Caco-2 (cell line): ENCODE results near the gene NANS. TPM values are rescaled to one million over a fixed set of nuclear protein-coding genes. Genes with fewer than 3 reads are reported as not detected.
"Not testable (repeated sequence)": the region's sequence is repeated elsewhere in the genome, so short reads cannot be mapped to it uniquely, and the experiment has no call there.

Source experiments
- BruUV-seq: library from RNA; stranded (reverse); fragments of 400-500 nt; replicated peaks from 2 replicates; lab custom pipeline; 2021; lab: Mats Ljungman, UMichigan
- CTCF ChIA-PET: fragments of 300-600 bp; sonication (Branson Sonifier 250); formaldehyde crosslinking; loops from one replicate; lab custom pipeline; 2022; ENCODE audit warnings: antibody characterized with exemption; lab: Charles Lee
- POLR2A ChIA-PET: fragments of 300-600 bp; sonication (Branson Sonifier 250); formaldehyde crosslinking; loops from one replicate; lab custom pipeline; 2022; ENCODE audit warnings: antibody characterized with exemption; lab: Charles Lee
- DNase-seq, 2 experiments: peaks; one replicate each; pipeline versions ENCODE4 v3.0.0 to v3.0.0-alpha.2; 2020 to 2022
- H3K27me3 ChIP-seq: replicated peaks from 2 replicates; pipeline ENCODE4 v1.6.0; 2011; ENCODE audit warnings: low read length; ENCODE audit not compliant: control insufficient read depth, insufficient read depth
- H3K36me3 ChIP-seq: 2 replicates; pipeline ENCODE4 v1.5.1; 2011; ENCODE audit warnings: low read length; ENCODE audit not compliant: control insufficient read depth, insufficient read depth
- H3K4me1 ChIP-seq: fragments of 250-450 bp; sonication (Bioruptor Pico); 2 replicates; pipeline ENCODE4 v1.5.1; 2020; ENCODE audit warnings: mild to moderate bottlenecking
- H3K4me3 ChIP-seq: 2 replicates; pipeline ENCODE4 v1.5.1; 2011; ENCODE audit warnings: low read depth, mild to moderate bottlenecking, control low read depth, low read length
- H3K9me3 ChIP-seq: fragments of 250-450 bp; sonication (Bioruptor Pico); 2 replicates; pipeline ENCODE4 v1.5.1; 2020; ENCODE audit warnings: mild to moderate bottlenecking, moderate library complexity
- H3K27ac Mint-ChIP-seq: one replicate; pipeline ENCODE4 v1.8.0; 2022; ENCODE audit warnings: mixed read lengths; ENCODE audit not compliant: unreplicated experiment
- H3K27me3 Mint-ChIP-seq: one replicate; pipeline ENCODE4 v1.8.0; 2022; ENCODE audit warnings: mixed read lengths; ENCODE audit not compliant: insufficient read depth, unreplicated experiment
- H3K36me3 Mint-ChIP-seq: one replicate; pipeline ENCODE4 v1.8.0; 2022; ENCODE audit warnings: mild to moderate bottlenecking, mixed read lengths; ENCODE audit not compliant: insufficient read depth, unreplicated experiment
- H3K4me1 Mint-ChIP-seq: one replicate; pipeline ENCODE4 v1.8.0; 2022; ENCODE audit warnings: low read depth, mixed read lengths; ENCODE audit not compliant: unreplicated experiment
- H3K4me3 Mint-ChIP-seq: one replicate; pipeline ENCODE4 v1.8.0; 2022; ENCODE audit warnings: mild to moderate bottlenecking, moderate library complexity, mixed read lengths; ENCODE audit not compliant: unreplicated experiment
- H3K9me3 Mint-ChIP-seq: one replicate; pipeline ENCODE4 v1.8.0; 2022; ENCODE audit warnings: mixed read lengths; ENCODE audit not compliant: unreplicated experiment
- intact Hi-C: fragments of 100-400 bp; cut with micrococcal nuclease; formaldehyde crosslinking; loops from one replicate; pipeline ENCODE4 v1.10.0; 2022; ENCODE audit not compliant: unreplicated experiment
- total RNA-seq: library from RNA; stranded (reverse); gene quantifications from 2 replicates; pipeline ENCODE4 v1.2.3, GENCODE V29; 2022
- TF ChIP-seq, protein P1 (sequence below), 2 experiments: fragments of 200-600 bp in 1 of 2; IDR thresholded peaks; 1 replicate in 1 of 2; 2 replicates in 1 of 2; pipeline versions ENCODE4 v1.5.1 to v1.8.0; 2011 to 2022; ENCODE audit warnings: antibody characterized with exemption in 1 of 2, control low read depth in 1 of 2, inconsistent platforms in 1 of 2, low read depth in 1 of 2, low read length in 1 of 2, mild to moderate bottlenecking in 1 of 2, moderate library complexity in 1 of 2; ENCODE audit not compliant: insufficient read depth in 1 of 2, severe bottlenecking in 1 of 2, unreplicated experiment in 1 of 2

The NANS gene
- total RNA-seq, 1 experiment from 2014 or later = 68.7 TPM

GRCh38 chr9:98018347-98018746 lies 38.2 kb upstream of the NANS start:
- Mint-ChIP-seq H3K27me3 (no peaks in the 10 kb centered on the region), H3K4me3 (no peak overlapping the region), H3K4me1 (no peaks in the 10 kb centered on the region), H3K27ac (no peak overlapping the region), H3K36me3 (peaks cover 86% of the 10 kb centered on the region), H3K9me3 (no peaks in the 10 kb centered on the region)
- no peaks in the 10 kb centered on the region for H3K9me3 ChIP-seq
- ChIA-PET CTCF (no interaction called here), POLR2A (interaction anchor here (0.5 kb wide), 1 partner anchor 96 kb away, joined by 6 read pairs; the partner anchor contains the start of gene TRMO)
- no peak for DNase-seq
- H3K27me3 ChIP-seq = no peaks in the 10 kb centered on the region
- no peaks in the 10 kb centered on the region for H3K4me1 ChIP-seq
- no TSS peak for BruUV-seq
- TF ChIP-seq, protein P1, sequence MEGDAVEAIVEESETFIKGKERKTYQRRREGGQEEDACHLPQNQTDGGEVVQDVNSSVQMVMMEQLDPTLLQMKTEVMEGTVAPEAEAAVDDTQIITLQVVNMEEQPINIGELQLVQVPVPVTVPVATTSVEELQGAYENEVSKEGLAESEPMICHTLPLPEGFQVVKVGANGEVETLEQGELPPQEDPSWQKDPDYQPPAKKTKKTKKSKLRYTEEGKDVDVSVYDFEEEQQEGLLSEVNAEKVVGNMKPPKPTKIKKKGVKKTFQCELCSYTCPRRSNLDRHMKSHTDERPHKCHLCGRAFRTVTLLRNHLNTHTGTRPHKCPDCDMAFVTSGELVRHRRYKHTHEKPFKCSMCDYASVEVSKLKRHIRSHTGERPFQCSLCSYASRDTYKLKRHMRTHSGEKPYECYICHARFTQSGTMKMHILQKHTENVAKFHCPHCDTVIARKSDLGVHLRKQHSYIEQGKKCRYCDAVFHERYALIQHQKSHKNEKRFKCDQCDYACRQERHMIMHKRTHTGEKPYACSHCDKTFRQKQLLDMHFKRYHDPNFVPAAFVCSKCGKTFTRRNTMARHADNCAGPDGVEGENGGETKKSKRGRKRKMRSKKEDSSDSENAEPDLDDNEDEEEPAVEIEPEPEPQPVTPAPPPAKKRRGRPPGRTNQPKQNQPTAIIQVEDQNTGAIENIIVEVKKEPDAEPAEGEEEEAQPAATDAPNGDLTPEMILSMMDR (IDR thresholded peaks at IDR 0.05; ENCODE audit: insufficient read depth in 1 of 2, low read depth in 1 of 2, low read length in 1 of 2, severe bottlenecking in 1 of 2, unreplicated experiment in 1 of 2) = no peak
- intact Hi-C loops = no loop called here
- H3K36me3 ChIP-seq = peaks cover 1% of the 10 kb centered on the region; the same call in 1 of the 2 replicates
- no peak overlapping the region for H3K4me3 ChIP-seq

DNA sequence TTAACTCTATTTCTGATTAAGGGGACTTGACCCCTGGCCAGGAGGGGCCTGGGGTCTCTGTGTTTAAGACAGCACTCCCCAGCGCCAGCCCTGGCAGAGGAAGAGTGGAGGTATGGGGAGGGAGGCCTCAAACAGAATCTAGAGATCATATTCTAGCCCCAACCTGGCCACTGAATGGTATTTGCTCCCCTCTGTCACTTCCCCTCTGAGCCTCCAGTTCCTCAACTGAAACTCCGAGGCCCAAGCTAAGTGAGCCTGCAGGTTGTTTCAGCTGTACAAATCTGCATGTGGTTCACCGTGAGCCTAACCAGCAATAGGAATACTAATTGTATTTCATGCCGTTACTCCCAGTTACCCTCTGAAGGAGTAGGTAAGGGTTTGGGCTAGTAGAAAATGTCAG lies 37.4 kb upstream of the NANS start:
- ChIA-PET CTCF (no interaction called here), POLR2A (no interaction called here)
- intact Hi-C loops = no loop called here
- H3K36me3 Mint-ChIP-seq = peaks cover 79% of the 10 kb centered on the region
- H3K27me3 Mint-ChIP-seq = no peaks in the 10 kb centered on the region
- BruUV-seq = no TSS peak
- H3K9me3 ChIP-seq = no peaks in the 10 kb centered on the region
- no peak for DNase-seq
- H3K27me3 ChIP-seq = no peaks in the 10 kb centered on the region
- H3K4me1 Mint-ChIP-seq = no peaks in the 10 kb centered on the region
- no peaks in the 10 kb centered on the region for H3K9me3 Mint-ChIP-seq
- TF ChIP-seq, protein P1 (IDR thresholded peaks at IDR 0.05; ENCODE audit: insufficient read depth in 1 of 2, low read depth in 1 of 2, low read length in 1 of 2, severe bottlenecking in 1 of 2, unreplicated experiment in 1 of 2) = no peak
- no peak overlapping the region for H3K27ac Mint-ChIP-seq
- peaks cover 1% of the 10 kb centered on the region; the same call in 1 of the 2 replicates for H3K36me3 ChIP-seq
- H3K4me1 ChIP-seq = no peaks in the 10 kb centered on the region
- H3K4me3 ChIP-seq = no peak overlapping the region
- H3K4me3 Mint-ChIP-seq = no peak overlapping the region

DNA sequence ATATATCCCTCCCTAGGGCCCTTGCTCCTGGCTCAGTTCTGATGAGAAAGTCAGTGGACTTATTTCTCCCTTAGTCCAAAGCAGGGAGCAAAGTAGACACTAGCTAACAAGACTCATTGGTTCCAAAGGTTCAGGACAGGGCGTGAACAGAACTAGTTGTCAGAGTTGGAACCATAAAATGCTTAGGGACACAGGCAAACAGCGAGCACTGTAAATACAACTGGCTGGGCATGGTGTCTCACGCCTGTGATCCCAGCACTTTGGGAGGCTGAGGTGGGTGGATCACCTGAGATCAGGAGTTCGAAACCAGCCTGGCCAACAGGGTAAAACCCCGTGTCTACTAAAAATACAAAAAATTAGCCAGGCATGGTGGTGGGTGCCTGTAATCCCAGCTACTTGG lies 36.7 kb upstream of the NANS start:
- H3K4me1 ChIP-seq, H3K4me3 Mint-ChIP-seq, H3K9me3 Mint-ChIP-seq, H3K27me3 Mint-ChIP-seq, H3K27me3 ChIP-seq, H3K4me3 ChIP-seq, H3K9me3 ChIP-seq, H3K4me1 Mint-ChIP-seq, H3K27ac Mint-ChIP-seq, DNase-seq, BruUV-seq, POLR2A ChIA-PET, H3K36me3 ChIP-seq, intact Hi-C loops: not testable (repeated sequence)
- peaks cover 73% of the 10 kb centered on the region for H3K36me3 Mint-ChIP-seq
- CTCF ChIA-PET = interaction anchor here (0.7 to 1.4 kb wide), 2 partner anchors 15 to 51 kb away, joined by 4 read pairs; no protein-coding TSS in a partner anchor
